Measurements from ENCODE around the gene PTPRT. TPM values are rescaled to one million over a fixed set of nuclear protein-coding genes. Genes with fewer than 3 reads are reported as not detected.
"Not testable (repeated sequence)": the region's sequence is repeated elsewhere in the genome, so short reads cannot be mapped to it uniquely, and the experiment has no call there.

Gene PTPRT
- total and polyA plus RNA-seq, 2 donors = 0.09 to 1.9 TPM

GRCh38 chr20:42914302-42914701 lies 275.4 kb downstream of the PTPRT start:
- no peak for DNase-seq (ENCODE audit: extremely low spot score)
- no peak overlapping the region for H3K27ac ChIP-seq (ENCODE audit: low read depth)
- no peaks in the 10 kb centered on the region for H3K4me1 ChIP-seq (ENCODE audit: insufficient read depth)
- H3K36me3 ChIP-seq (ENCODE audit: insufficient read depth) = no peaks in the 10 kb centered on the region
- no peak overlapping the region for H3K4me3 ChIP-seq (ENCODE audit: low read depth, low read length)
- WGBS = 52% methylated on average over 5 of the region's 5 CpGs

GRCh38 chr20:42910808-42911207 lies 278.9 kb downstream of the PTPRT start:
- not testable (repeated sequence) for H3K4me1 ChIP-seq (ENCODE audit: insufficient read depth); H3K4me3 ChIP-seq (ENCODE audit: low read depth, low read length); H3K27ac ChIP-seq (ENCODE audit: low read depth); H3K36me3 ChIP-seq (ENCODE audit: insufficient read depth); DNase-seq (ENCODE audit: extremely low spot score)
- 58% methylated on average over 2 of the region's 2 CpGs for WGBS

GRCh38 chr20:42907730-42908129 lies 282.0 kb downstream of the PTPRT start:
- no peak overlapping the region for H3K4me3 ChIP-seq (ENCODE audit: low read depth, low read length)
- no peak overlapping the region for H3K27ac ChIP-seq (ENCODE audit: low read depth)
- DNase-seq (ENCODE audit: extremely low spot score) = no peak
- H3K36me3 ChIP-seq (ENCODE audit: insufficient read depth) = no peaks in the 10 kb centered on the region
- H3K4me1 ChIP-seq (ENCODE audit: insufficient read depth) = no peaks in the 10 kb centered on the region
- WGBS = 93% methylated on average over 3 of the region's 3 CpGs

- Histone ChIP-seq H3K4me3 (ENCODE audit: low read depth, low read length) (no peak overlapping the region), H3K27ac (ENCODE audit: low read depth) (no peak overlapping the region), H3K4me1 (ENCODE audit: insufficient read depth) (no peaks in the 10 kb centered on the region), H3K36me3 (ENCODE audit: insufficient read depth) (no peaks in the 10 kb centered on the region)
- 79% methylated on average over 10 of the region's 10 CpGs for WGBS
- DNase-seq (ENCODE audit: extremely low spot score) = no peak
Measured at GRCh38 chr20:42906120-42906519, 283.6 kb downstream of the PTPRT start.

GRCh38 chr20:42902509-42902908 lies 287.2 kb downstream of the PTPRT start:
- DNase-seq (ENCODE audit: extremely low spot score) = no peak
- Histone ChIP-seq H3K4me1 (ENCODE audit: insufficient read depth) (no peaks in the 10 kb centered on the region), H3K4me3 (ENCODE audit: low read depth, low read length) (no peak overlapping the region), H3K36me3 (ENCODE audit: insufficient read depth) (no peaks in the 10 kb centered on the region), H3K27ac (ENCODE audit: low read depth) (no peak overlapping the region)
- WGBS = 89% methylated on average over 3 of the region's 3 CpGs

GRCh38 chr20:42901689-42902440 lies 287.8 kb downstream of the PTPRT start:
- no peaks in the 10 kb centered on the region for H3K4me1 ChIP-seq (ENCODE audit: insufficient read depth)
- no peaks in the 10 kb centered on the region for H3K36me3 ChIP-seq (ENCODE audit: insufficient read depth)
- no peak overlapping the region for H3K4me3 ChIP-seq (ENCODE audit: low read depth, low read length)
- no peak overlapping the region for H3K27ac ChIP-seq (ENCODE audit: low read depth)
- DNase-seq (ENCODE audit: extremely low spot score) = no peak
- WGBS = 29% methylated on average over 2 of the region's 2 CpGs

GRCh38 chr20:42900764-42901163 lies 288.9 kb downstream of the PTPRT start:
- not testable (repeated sequence) for H3K36me3 ChIP-seq (ENCODE audit: insufficient read depth); H3K4me1 ChIP-seq (ENCODE audit: insufficient read depth); H3K27ac ChIP-seq (ENCODE audit: low read depth); DNase-seq (ENCODE audit: extremely low spot score); H3K4me3 ChIP-seq (ENCODE audit: low read depth, low read length)
- 37% methylated on average over 5 of the region's 5 CpGs for WGBS

GRCh38 chr20:42895020-42895419 lies 294.7 kb downstream of the PTPRT start:
- H3K4me3 ChIP-seq (ENCODE audit: low read depth, low read length) = no peak overlapping the region
- H3K4me1 ChIP-seq (ENCODE audit: insufficient read depth) = no peaks in the 10 kb centered on the region
- H3K27ac ChIP-seq (ENCODE audit: low read depth) = no peak overlapping the region
- no peaks in the 10 kb centered on the region for H3K36me3 ChIP-seq (ENCODE audit: insufficient read depth)
- DNase-seq (ENCODE audit: extremely low spot score) = no peak
- WGBS = 81% methylated on average over 1 of the region's 1 CpG

- 69% methylated on average over 3 of the region's 3 CpGs for WGBS
Measured at GRCh38 chr20:42894483-42894882, 295.2 kb downstream of the PTPRT start.

GRCh38 chr20:42889517-42889916 lies 300.2 kb downstream of the PTPRT start:
- DNase-seq (ENCODE audit: extremely low spot score) = no peak
- no peaks in the 10 kb centered on the region for H3K36me3 ChIP-seq (ENCODE audit: insufficient read depth)
- H3K4me3 ChIP-seq (ENCODE audit: low read depth, low read length) = no peak overlapping the region
- WGBS = 88% methylated on average over 3 of the region's 3 CpGs
- H3K27ac ChIP-seq (ENCODE audit: low read depth) = no peak overlapping the region
- no peaks in the 10 kb centered on the region for H3K4me1 ChIP-seq (ENCODE audit: insufficient read depth)

More at GRCh38 chr20:42894483-42894882, 295.2 kb downstream of the PTPRT start:
- DNase-seq (ENCODE audit: extremely low spot score) = no peak
- H3K27ac ChIP-seq (ENCODE audit: low read depth) = no peak overlapping the region
- H3K36me3 ChIP-seq (ENCODE audit: insufficient read depth) = no peaks in the 10 kb centered on the region
- no peak overlapping the region for H3K4me3 ChIP-seq (ENCODE audit: low read depth, low read length)
- H3K4me1 ChIP-seq (ENCODE audit: insufficient read depth) = no peaks in the 10 kb centered on the region

GRCh38 chr20:42887281-42887680 lies 302.4 kb downstream of the PTPRT start:
- WGBS = 86% methylated on average over 3 of the region's 3 CpGs
- Histone ChIP-seq H3K4me3 (ENCODE audit: low read depth, low read length) (no peak overlapping the region), H3K36me3 (ENCODE audit: insufficient read depth) (no peaks in the 10 kb centered on the region), H3K4me1 (ENCODE audit: insufficient read depth) (no peaks in the 10 kb centered on the region), H3K27ac (ENCODE audit: low read depth) (no peak overlapping the region)
- no peak for DNase-seq (ENCODE audit: extremely low spot score)

- Histone ChIP-seq H3K36me3 (ENCODE audit: insufficient read depth) (no peaks in the 10 kb centered on the region), H3K4me1 (ENCODE audit: insufficient read depth) (no peaks in the 10 kb centered on the region), H3K4me3 (ENCODE audit: low read depth, low read length) (no peak overlapping the region), H3K27ac (ENCODE audit: low read depth) (no peak overlapping the region)
- 70% methylated on average over 2 of the region's 2 CpGs for WGBS
- DNase-seq (ENCODE audit: extremely low spot score) = no peak
Measured at GRCh38 chr20:42886801-42887200, 302.9 kb downstream of the PTPRT start.

- H3K4me1 ChIP-seq (ENCODE audit: insufficient read depth) = no peaks in the 10 kb centered on the region
- H3K4me3 ChIP-seq (ENCODE audit: low read depth, low read length) = no peak overlapping the region
- no peak overlapping the region for H3K27ac ChIP-seq (ENCODE audit: low read depth)
- no peak for DNase-seq (ENCODE audit: extremely low spot score)
- 70% methylated on average over 6 of the region's 6 CpGs for WGBS
- no peaks in the 10 kb centered on the region for H3K36me3 ChIP-seq (ENCODE audit: insufficient read depth)
Measured at GRCh38 chr20:42886046-42886445, 303.7 kb downstream of the PTPRT start.

- 48% methylated on average over 2 of the region's 2 CpGs for WGBS
- DNase-seq (ENCODE audit: extremely low spot score) = no peak
- Histone ChIP-seq H3K4me3 (ENCODE audit: low read depth, low read length) (no peak overlapping the region), H3K27ac (ENCODE audit: low read depth) (no peak overlapping the region), H3K36me3 (ENCODE audit: insufficient read depth) (no peaks in the 10 kb centered on the region), H3K4me1 (ENCODE audit: insufficient read depth) (no peaks in the 10 kb centered on the region)
Measured at GRCh38 chr20:42875581-42875980, 314.1 kb downstream of the PTPRT start.

Data from urinary bladder (tissue), 4 donors.